ENCODE measurements around the gene PERP. TPM values are rescaled to one million over a fixed set of nuclear protein-coding genes. Genes with fewer than 3 reads are reported as not detected.

PERP gene
- total RNA-seq, 4 donors from 2014 or later = 715 to 1,965 (median 1,827) TPM

DNA sequence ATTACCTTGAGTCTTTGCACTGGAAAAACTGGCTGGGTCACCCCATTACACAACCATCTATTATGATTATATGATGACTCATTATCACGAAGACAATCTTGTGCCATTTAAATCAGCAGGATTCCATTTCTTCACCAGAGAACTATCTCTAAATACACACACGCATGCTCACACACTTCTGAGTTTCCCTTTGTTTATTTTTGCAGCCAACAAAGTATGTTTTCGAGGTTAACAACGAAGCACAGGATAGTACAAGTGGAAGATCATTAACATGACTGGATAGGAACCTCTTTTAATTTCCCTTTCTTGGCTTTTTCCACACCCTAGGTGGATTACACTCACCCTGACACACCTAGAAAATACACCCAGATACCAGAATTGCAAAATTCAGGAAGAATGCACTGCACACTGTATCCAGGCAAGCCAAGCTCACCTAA, 18.9 kb downstream of the PERP start:
- 26% methylated on average over 4 of the region's 4 CpGs for WGBS
- no peak for TF ChIP-seq POLR2A (IDR thresholded peaks at IDR 0.05)
- peak; percentile 24 to 74 (median 67) for TF ChIP-seq POLR2AphosphoS5 (IDR thresholded peaks at IDR 0.05)
- Histone ChIP-seq H3K9me3 (no peaks in the 10 kb centered on the region), H3K27ac (peak overlapping the region; percentile 87), H3K4me3 (no peak overlapping the region), H3K36me3 (peaks cover 16% of the 10 kb centered on the region), H3K27me3 (no peaks in the 10 kb centered on the region), H3K4me1 (peaks cover 55% of the 10 kb centered on the region)
- DNase-seq (ENCODE audit: low spot score in 2 of 2) = no peak

DNA sequence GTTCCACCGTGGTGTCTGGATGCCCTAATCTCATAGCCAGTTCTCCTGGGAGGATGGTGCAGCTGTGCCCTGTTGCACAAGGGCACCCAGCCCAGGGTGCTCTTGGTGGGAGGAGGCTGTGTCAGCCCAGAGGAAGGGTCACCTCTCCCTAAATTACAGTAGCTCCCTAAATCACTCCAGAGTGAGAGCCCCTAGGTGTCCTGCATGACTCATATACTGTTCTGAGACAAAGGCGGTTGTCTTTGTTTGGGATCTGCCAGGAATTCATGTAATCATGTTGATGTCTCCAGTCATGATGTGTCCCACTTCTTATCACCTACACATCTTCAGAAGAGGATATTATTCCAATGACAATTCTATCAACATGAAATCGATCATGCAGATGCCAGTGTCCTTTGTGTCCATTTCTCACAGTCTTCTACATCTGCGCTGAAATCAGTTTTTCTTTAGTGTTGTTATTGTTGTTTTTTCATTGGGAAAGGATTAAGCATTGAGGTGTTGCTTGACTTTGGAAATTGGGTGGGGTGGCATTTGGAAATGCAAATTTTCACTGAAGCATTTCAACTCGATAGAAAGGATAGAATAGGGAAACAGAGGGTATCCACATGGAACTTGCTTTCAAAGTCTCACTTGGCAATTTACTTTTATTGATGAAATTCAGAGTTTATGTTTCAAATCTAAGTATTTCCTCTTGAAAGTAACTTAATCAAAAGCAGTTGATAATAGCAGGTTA, 19.5 kb downstream of the PERP start:
- H3K36me3 ChIP-seq = peaks cover 16% of the 10 kb centered on the region
- H3K4me3 ChIP-seq = no peak overlapping the region
- H3K27me3 ChIP-seq = no peaks in the 10 kb centered on the region
- H3K27ac ChIP-seq = peak overlapping the region; percentile 87
- no peak for DNase-seq (ENCODE audit: low spot score in 2 of 2)
- WGBS = 62% methylated on average over 5 of the region's 5 CpGs
- peaks cover 53% of the 10 kb centered on the region for H3K4me1 ChIP-seq
- TF ChIP-seq POLR2AphosphoS5 (IDR thresholded peaks at IDR 0.05) (no peak), EP300 (IDR thresholded peaks at IDR 0.05) (no peak), POLR2A (IDR thresholded peaks at IDR 0.05) (no peak)
- TF ChIP-seq, protein P1, sequence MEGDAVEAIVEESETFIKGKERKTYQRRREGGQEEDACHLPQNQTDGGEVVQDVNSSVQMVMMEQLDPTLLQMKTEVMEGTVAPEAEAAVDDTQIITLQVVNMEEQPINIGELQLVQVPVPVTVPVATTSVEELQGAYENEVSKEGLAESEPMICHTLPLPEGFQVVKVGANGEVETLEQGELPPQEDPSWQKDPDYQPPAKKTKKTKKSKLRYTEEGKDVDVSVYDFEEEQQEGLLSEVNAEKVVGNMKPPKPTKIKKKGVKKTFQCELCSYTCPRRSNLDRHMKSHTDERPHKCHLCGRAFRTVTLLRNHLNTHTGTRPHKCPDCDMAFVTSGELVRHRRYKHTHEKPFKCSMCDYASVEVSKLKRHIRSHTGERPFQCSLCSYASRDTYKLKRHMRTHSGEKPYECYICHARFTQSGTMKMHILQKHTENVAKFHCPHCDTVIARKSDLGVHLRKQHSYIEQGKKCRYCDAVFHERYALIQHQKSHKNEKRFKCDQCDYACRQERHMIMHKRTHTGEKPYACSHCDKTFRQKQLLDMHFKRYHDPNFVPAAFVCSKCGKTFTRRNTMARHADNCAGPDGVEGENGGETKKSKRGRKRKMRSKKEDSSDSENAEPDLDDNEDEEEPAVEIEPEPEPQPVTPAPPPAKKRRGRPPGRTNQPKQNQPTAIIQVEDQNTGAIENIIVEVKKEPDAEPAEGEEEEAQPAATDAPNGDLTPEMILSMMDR (IDR thresholded peaks at IDR 0.05) = no peak
- no peaks in the 10 kb centered on the region for H3K9me3 ChIP-seq

DNA sequence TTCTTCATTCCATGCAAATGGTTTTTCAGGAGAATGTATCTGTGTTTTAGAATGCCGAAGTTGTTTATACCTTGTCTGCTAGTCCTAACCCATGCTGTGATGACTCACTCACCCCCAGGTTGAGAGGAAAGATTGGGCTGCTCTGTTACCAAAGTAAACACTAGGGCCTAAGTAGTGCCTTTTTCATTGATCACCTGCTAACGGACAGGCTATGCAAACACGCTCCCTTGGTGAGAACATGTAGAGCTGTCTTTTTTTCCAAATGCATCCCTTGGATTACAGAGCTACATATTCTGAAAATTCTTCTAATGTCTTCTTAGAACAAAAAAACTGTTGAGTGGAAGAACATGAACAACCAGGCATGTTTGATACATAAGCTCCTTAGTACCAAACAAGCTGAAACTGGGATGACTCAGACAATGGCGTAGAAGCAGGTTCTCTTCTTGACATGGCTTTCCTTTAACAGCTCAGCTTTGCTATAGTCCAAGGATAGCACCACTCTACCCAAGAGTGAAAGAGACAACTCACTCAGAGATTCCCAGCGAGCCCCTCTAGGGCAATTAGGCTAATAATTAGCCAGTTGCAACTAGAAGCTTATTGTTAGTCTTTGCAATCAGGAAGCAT, 20.5 kb downstream of the PERP start:
- DNase-seq (ENCODE audit: low spot score in 2 of 2) = no peak
- peaks cover 46% of the 10 kb centered on the region for H3K4me1 ChIP-seq
- TF ChIP-seq POLR2AphosphoS5 (IDR thresholded peaks at IDR 0.05) (no peak), EP300 (IDR thresholded peaks at IDR 0.05) (no peak), POLR2A (IDR thresholded peaks at IDR 0.05) (no peak)
- TF ChIP-seq, protein P1 (IDR thresholded peaks at IDR 0.05) = no peak
- peaks cover 10% of the 10 kb centered on the region for H3K36me3 ChIP-seq
- H3K27ac ChIP-seq = peak overlapping the region; percentile 87
- WGBS = 66% methylated on average over 5 of the region's 5 CpGs
- no peaks in the 10 kb centered on the region for H3K27me3 ChIP-seq
- H3K9me3 ChIP-seq = no peaks in the 10 kb centered on the region
- no peak overlapping the region for H3K4me3 ChIP-seq

DNA sequence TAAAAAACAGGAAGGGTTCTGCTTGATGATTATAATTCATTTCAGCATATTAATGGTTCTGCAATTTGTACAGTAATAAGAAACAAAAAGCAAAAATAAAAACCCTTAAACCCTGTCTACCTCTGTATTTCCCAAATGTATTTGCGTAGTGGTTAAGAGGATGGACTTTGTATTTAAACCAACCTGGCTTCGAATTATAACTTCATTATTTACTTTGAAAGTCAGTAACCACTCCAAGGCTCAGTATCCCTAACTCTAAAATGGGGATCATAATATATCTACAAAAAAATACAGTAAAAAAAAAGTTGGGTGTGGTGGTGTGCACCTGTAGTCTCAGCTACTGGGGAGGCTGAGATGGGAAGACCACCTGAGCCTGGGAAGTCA, 21.4 kb downstream of the PERP start:
- WGBS = 91% methylated on average over 2 of the region's 2 CpGs
- no peak overlapping the region for H3K4me3 ChIP-seq
- peaks cover 42% of the 10 kb centered on the region for H3K4me1 ChIP-seq
- H3K9me3 ChIP-seq = no peaks in the 10 kb centered on the region
- H3K27me3 ChIP-seq = no peaks in the 10 kb centered on the region
- peak overlapping the region; percentile 87 for H3K27ac ChIP-seq
- peaks cover 5% of the 10 kb centered on the region for H3K36me3 ChIP-seq
- DNase-seq (ENCODE audit: low spot score in 2 of 2) = no peak
- TF ChIP-seq, protein P1 (IDR thresholded peaks at IDR 0.05) = no peak
- TF ChIP-seq POLR2AphosphoS5 (IDR thresholded peaks at IDR 0.05) = no peak

DNA sequence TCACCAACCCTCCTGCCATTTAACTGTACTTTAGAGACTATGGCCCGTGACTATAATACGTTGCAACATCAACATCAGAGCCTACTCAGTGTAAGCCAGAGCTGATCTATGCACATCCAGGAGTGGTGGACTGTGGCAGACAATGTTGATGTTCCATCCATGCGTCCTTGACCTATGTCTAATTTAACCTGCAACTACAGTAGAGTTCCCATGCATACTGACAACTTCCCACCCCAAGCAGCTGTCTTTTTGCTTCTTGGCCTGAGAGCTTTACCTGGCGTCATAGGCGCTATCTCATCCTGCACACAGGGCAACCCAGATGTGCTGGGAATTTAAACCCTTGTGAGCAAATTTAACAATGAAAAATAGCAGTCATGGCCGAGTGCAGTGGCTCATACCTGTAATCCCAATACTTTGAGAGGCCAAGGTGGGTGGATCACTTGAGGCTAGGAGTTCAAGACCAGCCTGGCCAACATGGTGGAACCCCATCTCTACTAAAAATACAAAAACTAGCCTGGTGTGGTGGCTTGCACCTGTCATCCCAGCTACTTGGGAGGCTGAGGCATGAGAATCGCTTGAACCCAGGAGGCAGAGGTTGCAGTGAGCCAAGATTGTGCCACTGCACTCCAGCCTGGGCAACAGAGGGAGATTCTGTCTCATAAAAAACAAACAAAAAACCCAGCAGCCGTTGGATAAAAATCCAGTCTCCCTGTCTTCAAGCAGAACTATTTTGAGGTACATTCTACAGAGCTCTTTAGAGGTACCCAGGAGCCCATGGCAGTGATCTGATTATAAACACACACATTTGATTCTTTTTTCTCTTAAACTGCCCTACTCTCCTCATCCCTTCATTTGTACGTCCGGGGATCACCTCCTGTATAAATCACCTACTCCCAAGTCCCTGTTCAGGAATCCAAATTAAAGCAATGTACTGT, 22.0 kb downstream of the PERP start:
- 83% methylated on average over 10 of the region's 10 CpGs for WGBS
- no peaks in the 10 kb centered on the region for H3K9me3 ChIP-seq
- peaks cover under 1% of the 10 kb centered on the region for H3K36me3 ChIP-seq
- no peaks in the 10 kb centered on the region for H3K27me3 ChIP-seq
- DNase-seq (ENCODE audit: low spot score in 2 of 2) = no peak
- no peak overlapping the region for H3K4me3 ChIP-seq
- H3K4me1 ChIP-seq = peaks cover 39% of the 10 kb centered on the region
- H3K27ac ChIP-seq = peak overlapping the region; percentile 87
- TF ChIP-seq POLR2A (IDR thresholded peaks at IDR 0.05) (no peak), EP300 (IDR thresholded peaks at IDR 0.05) (no peak), POLR2AphosphoS5 (IDR thresholded peaks at IDR 0.05) (no peak)
- TF ChIP-seq, protein P1 (IDR thresholded peaks at IDR 0.05) = no peak
